ENCODE results near the gene SLC9A1.

DNA sequence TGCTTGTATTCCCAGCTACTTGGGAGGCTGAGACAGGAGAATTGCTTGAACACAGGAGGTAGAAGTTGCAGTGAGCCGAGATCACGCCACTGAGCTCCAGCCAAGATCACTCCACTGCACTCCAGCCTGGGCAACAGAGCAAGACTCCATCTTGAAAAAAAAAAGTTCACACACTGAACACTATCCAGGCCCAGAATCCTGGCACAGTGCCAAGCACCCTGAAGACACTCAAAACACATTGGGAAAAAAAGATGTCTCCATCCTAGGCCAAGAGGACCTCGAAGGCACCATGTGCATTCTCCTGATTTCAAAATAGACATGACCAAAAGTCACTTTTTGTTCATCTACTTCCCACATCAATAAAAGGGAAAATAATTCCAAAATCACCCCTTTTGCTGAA is 38.7 kb downstream of the SLC9A1 start:
- TF ChIP-seq CTCF (IDR thresholded peaks at IDR 0.05) = no peak
- TF ChIP-seq POLR2A (IDR thresholded peaks at IDR 0.05) = no peak
- no peak for TF ChIP-seq POLR2AphosphoS5 (IDR thresholded peaks at IDR 0.05)

Measured in upper lobe of left lung (tissue), 4 donors.